HUES6 (cell line): ENCODE data around the gene QPCT.
A peak's percentile ranks its signal among the peaks of the same experiment; 100 is the strongest.

Experiments used
- H3K27ac ChIP-seq: 2 replicates; pipeline ENCODE4 v1.7.0; 2013; ENCODE audit warnings: low read depth, mild to moderate bottlenecking, low read length, inconsistent platforms
- H3K27me3 ChIP-seq: 2 replicates; pipeline ENCODE4 v1.6.1; 2013; ENCODE audit warnings: low read length; ENCODE audit not compliant: control insufficient read depth, insufficient read depth
- H3K36me3 ChIP-seq: 2 replicates; pipeline ENCODE4 v1.6.1; 2013; ENCODE audit warnings: low read length; ENCODE audit not compliant: control insufficient read depth, insufficient read depth
- H3K4me1 ChIP-seq: 2 replicates; pipeline ENCODE4 v1.6.1; 2013; ENCODE audit warnings: low read length; ENCODE audit not compliant: control insufficient read depth, insufficient read depth
- H3K4me3 ChIP-seq: 2 replicates; pipeline ENCODE4 v1.5.1; 2013; ENCODE audit warnings: low read depth, low read length
- H3K9ac ChIP-seq: one replicate; pipeline ENCODE4 v1.6.1; 2013; ENCODE audit warnings: mild to moderate bottlenecking, low read length
- H3K9me3 ChIP-seq: 2 replicates; pipeline ENCODE4 v1.6.1; 2013; ENCODE audit warnings: low read depth, low read length; ENCODE audit not compliant: control insufficient read depth, insufficient read depth

QPCT gene

DNA sequence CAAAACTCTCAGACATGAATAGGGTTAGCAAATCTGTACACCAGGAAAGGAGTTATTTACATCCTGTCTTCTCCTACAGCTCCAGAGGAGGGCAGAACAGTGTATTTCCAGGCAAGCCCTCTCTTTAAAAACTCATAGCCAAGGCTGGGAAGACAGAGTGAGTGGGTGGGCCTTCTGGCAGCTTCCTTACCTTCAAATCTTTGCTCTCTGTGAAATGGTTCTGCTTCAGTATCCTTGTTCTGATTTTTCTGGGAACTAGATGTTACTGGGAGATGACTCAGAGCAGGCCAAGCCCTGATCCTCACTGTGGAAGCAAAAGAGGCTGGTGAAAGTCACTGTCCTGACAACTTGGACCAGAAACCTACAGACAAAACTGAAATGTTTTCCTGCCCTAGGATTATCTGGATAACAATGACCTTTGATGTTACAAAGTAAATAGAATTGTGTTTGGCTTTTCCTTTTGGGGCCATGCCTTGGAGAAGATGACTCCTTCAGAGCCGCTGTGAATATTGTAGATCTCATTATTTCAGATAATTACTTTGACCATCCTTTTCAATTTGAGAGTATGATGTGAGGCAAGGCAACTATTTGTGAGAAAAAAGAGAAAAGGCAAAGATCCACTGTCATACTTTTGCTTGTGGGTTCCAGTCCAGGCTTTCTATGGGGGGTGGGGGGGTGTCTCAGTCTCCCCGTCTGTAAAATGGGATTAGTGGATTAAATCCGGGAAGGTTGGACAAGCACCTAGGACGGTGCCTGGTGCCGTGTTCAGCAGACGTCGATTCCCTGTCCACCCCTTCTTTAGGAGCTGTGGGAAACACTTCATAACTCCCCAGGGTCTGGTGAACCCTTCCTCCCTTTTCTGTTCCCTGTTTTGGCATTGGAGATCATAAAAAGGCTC, 644 bp upstream of the QPCT start:
- Histone ChIP-seq H3K27ac (peak overlapping the region; percentile 38; the same call in 1 of the 2 replicates), H3K9ac (peak overlapping the region; percentile 86), H3K4me3 (peak overlapping the region; percentile 93), H3K4me1 (peaks cover 30% of the 10 kb centered on the region), H3K9me3 (no peaks in the 10 kb centered on the region), H3K27me3 (no peaks in the 10 kb centered on the region), H3K36me3 (no peaks in the 10 kb centered on the region)

DNA sequence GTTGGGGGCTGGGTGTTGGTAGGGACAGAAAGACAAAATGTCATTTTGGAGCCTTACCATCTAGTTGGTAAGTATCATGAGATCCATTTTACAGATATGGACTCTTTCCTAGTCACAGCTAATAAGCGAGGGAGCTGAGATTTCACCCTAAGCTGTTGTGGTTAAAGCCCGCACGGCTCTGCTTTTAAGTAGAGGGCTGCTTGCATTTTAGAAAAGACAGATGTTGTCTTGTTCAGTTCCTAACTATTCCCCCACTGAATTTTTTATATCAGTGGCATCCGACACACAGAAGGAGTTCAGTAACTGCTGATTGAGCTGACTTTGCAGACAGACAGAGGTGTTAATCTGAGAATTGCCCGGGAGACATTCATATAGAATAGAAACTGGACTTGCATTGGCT, 3.7 kb downstream of the QPCT start:
- Histone ChIP-seq H3K4me1 (peaks cover 35% of the 10 kb centered on the region), H3K4me3 (no peak overlapping the region), H3K27ac (no peak overlapping the region), H3K36me3 (no peaks in the 10 kb centered on the region; the same call in 1 of the 2 replicates), H3K9ac (no peak overlapping the region), H3K27me3 (no peaks in the 10 kb centered on the region), H3K9me3 (no peaks in the 10 kb centered on the region)

DNA sequence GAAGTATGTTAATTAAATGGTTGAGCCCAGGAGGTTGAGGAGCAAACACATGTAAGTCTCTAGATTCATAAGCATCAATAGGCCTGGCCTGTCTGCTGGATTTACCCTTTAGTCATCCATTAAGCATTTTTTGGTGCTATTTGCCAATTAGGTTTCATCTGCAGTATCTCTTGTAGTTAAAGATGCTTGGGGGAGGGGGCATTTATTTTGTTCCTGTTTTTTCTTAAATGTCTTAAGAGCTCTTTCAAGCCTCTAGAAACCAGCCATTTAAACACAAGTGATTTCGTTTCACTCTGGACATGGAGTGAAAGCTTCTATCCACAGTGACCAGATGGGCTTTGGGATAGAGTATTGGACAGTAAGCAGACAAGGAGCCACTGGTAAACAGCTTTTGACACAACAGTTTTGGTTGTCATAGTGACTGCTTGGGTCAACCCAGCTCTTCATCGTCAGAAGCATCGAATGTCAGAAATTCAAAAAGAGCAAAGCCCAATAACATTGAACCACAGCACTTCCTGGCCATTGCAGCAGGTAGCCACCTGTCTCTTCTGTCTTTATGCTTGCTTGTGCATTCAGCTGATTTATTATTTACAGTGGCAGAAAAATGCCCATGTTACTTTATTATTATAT, 4.9 kb downstream of the QPCT start:
- Histone ChIP-seq H3K27ac (no peak overlapping the region), H3K27me3 (no peaks in the 10 kb centered on the region), H3K9ac (no peak overlapping the region), H3K4me3 (no peak overlapping the region), H3K36me3 (no peaks in the 10 kb centered on the region; the same call in 1 of the 2 replicates), H3K9me3 (no peaks in the 10 kb centered on the region), H3K4me1 (peaks cover 25% of the 10 kb centered on the region)

DNA sequence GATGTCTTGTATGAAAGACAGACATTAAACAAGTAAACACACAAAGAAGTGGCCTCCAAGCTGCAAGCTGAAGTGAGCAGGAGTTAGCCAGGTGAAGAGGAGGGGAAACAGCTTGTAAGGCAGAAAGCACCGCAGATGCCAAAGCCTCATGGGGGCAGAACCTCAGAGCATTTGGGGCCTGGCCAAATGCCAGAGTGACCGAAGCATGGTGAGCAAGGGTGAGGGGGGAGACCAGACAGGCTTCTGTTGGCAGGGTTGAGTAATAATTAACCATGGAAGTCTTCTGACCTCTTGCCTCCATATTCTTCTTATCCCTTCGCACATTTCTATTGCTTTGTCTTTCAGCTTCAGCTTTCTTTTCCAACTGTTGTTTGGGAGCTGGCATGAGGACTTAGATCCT, 5.6 kb downstream of the QPCT start:
- Histone ChIP-seq H3K27ac (no peak overlapping the region), H3K27me3 (no peaks in the 10 kb centered on the region), H3K9ac (no peak overlapping the region), H3K9me3 (no peaks in the 10 kb centered on the region), H3K4me3 (no peak overlapping the region), H3K36me3 (no peaks in the 10 kb centered on the region; the same call in 1 of the 2 replicates), H3K4me1 (peaks cover 23% of the 10 kb centered on the region)

DNA sequence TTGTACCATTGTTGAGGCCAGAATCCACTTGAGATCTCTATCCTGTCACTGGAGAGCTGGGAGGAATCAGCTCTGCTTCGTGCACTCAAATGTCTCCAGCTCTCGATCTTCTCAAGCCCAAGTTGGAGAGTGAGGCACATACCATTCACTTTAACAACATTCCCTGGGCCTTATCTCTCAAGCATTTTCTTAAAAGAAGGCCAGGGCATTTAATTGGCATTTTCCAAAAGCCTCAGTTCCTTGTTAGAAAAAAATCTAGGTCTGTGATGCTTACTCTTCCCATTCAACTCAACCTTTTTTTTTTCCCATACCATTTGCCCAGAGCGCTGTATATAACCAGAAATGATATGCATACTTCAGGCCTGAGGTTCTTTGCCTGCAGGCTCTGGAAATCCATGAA, 10.1 kb downstream of the QPCT start:
- Histone ChIP-seq H3K9me3 (no peaks in the 10 kb centered on the region), H3K9ac (no peak overlapping the region), H3K27ac (no peak overlapping the region), H3K27me3 (no peaks in the 10 kb centered on the region), H3K36me3 (no peaks in the 10 kb centered on the region; the same call in 1 of the 2 replicates), H3K4me1 (peaks cover 9% of the 10 kb centered on the region), H3K4me3 (no peak overlapping the region)

DNA sequence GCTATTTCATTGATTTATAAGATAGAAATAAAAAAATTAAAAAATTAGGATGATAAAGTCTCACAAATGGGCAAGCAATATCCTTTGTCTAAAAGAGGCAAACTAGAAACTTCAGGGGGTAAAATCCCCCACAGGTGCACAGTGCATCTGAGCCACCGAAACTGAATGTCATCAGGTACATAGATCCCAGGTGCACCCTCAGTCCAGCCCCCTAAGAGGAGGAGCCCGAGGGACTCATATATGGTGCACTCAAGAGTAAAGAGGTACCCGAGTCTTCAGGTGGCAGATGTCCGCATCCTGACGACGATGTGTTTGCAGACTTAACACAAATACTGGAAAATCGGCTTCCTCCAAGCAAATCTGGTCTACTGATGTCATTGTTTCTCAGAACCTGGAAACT, 11.3 kb downstream of the QPCT start:
- no peaks in the 10 kb centered on the region; the same call in 1 of the 2 replicates for H3K36me3 ChIP-seq
- 0 out of 2 replicates have a peak, but pooled peaks cover 3% of the 10 kb centered on the region for H3K4me1 ChIP-seq
- H3K4me3 ChIP-seq, result no peak overlapping the region
- no peaks in the 10 kb centered on the region for H3K9me3 ChIP-seq
- no peaks in the 10 kb centered on the region for H3K27me3 ChIP-seq
- no peak overlapping the region for H3K9ac ChIP-seq
- no peak overlapping the region for H3K27ac ChIP-seq

DNA sequence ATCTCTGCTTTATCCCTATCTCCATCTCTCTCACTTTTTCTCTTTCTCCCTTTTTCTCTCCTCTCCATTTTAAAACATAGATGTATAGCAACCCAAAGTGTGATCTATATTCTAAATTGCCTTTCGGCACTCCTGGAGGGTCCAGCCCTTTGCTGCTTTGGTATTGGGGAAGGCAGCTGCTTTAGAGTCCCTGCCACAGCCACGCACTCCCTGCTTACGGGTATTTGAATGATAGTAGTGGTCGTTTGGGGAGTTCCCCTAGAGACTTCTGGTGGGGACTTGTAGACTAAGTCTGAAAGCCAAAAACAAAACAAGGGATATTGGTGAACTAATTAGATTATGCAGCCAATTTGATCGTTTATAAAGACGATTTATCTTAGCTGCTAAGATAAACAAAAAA, 11.9 kb downstream of the QPCT start:
- no peaks in the 10 kb centered on the region; the same call in 1 of the 2 replicates for H3K36me3 ChIP-seq
- no peak overlapping the region for H3K27ac ChIP-seq
- 0 out of 2 replicates have a peak, but pooled peaks cover 3% of the 10 kb centered on the region for H3K4me1 ChIP-seq
- H3K4me3 ChIP-seq, result no peak overlapping the region
- H3K27me3 ChIP-seq, result no peaks in the 10 kb centered on the region
- H3K9ac ChIP-seq, result no peak overlapping the region
- H3K9me3 ChIP-seq, result no peaks in the 10 kb centered on the region

DNA sequence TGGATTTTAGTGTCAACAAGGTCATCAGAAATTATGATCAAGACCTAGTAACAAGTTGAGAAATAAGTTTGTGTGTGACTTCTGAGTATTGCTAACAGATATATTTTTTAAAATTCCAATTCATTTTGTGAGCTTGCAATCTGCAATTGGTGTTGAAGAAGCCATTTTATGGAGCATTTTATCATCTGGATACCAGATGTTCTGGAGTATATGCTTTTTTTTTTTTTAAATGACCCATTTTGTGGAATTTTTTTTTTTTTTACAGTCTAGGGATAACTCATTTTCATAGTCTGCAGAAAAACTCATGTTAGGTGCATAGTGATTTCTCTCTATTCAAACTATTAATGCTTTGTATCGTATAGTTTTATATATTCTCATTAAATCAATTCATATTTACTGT, 12.6 kb downstream of the QPCT start:
- Histone ChIP-seq H3K4me3 (no peak overlapping the region), H3K9ac (no peak overlapping the region), H3K27ac (no peak overlapping the region), H3K36me3 (no peaks in the 10 kb centered on the region; the same call in 1 of the 2 replicates), H3K9me3 (no peaks in the 10 kb centered on the region), H3K4me1 (0 out of 2 replicates have a peak, but pooled peaks cover 3% of the 10 kb centered on the region), H3K27me3 (no peaks in the 10 kb centered on the region)

DNA sequence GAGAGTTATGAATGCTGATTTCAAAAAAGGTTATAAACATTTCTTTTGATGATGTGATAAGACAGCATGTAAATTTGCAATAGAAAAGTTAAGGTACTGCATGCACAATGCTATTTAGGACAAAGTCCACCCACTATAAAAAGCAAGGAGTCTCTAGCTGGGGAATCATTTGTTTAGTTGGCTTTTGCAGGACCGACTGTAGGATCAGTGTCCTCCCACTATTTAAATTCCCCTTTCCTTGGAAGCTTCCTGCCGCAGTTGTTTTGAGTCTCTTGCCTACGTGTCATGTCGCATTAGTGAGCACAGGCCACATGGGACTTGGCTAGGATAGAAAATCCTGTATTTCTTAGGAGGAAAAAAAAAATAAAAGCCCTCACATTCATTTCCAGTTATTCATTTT, 13.1 kb downstream of the QPCT start:
- H3K9ac ChIP-seq, result no peak overlapping the region
- no peaks in the 10 kb centered on the region for H3K9me3 ChIP-seq

DNA sequence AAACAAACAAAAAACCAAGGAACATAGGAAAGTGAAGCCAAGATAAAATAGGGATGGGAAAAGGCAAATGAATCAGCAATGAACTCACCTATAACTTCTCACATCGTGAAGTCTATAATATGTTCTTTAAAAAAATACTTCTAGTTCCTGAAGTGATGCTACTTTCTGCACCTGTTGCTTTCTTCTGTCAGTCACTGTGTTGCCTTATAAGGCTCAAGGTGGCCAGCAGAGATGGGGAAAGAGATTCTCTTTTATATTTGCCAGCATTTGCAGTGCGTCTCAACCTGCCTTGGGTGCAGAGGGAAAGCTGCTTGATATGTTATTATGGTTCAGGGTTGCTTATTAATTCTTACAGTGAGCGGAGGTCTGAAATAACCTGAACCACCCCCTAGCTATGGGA, 14.0 kb downstream of the QPCT start:
- Histone ChIP-seq H3K9me3 (no peaks in the 10 kb centered on the region), H3K9ac (no peak overlapping the region), H3K36me3 (peaks cover 3% of the 10 kb centered on the region; the same call in 1 of the 2 replicates), H3K4me3 (no peak overlapping the region), H3K27me3 (no peaks in the 10 kb centered on the region), H3K27ac (no peak overlapping the region), H3K4me1 (0 out of 2 replicates have a peak, but pooled peaks cover 3% of the 10 kb centered on the region)

More for the DNA sequence above, 13.1 kb downstream of the QPCT start:
- Histone ChIP-seq H3K27me3 (no peaks in the 10 kb centered on the region), H3K4me1 (0 out of 2 replicates have a peak, but pooled peaks cover 3% of the 10 kb centered on the region), H3K27ac (no peak overlapping the region), H3K4me3 (no peak overlapping the region), H3K36me3 (no peaks in the 10 kb centered on the region; the same call in 1 of the 2 replicates)
